ENCODE results near the gene OR4C16.

OR4C16 gene, protein sequence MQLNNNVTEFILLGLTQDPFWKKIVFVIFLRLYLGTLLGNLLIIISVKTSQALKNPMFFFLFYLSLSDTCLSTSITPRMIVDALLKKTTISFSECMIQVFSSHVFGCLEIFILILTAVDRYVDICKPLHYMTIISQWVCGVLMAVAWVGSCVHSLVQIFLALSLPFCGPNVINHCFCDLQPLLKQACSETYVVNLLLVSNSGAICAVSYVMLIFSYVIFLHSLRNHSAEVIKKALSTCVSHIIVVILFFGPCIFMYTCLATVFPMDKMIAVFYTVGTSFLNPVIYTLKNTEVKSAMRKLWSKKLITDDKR

DNA sequence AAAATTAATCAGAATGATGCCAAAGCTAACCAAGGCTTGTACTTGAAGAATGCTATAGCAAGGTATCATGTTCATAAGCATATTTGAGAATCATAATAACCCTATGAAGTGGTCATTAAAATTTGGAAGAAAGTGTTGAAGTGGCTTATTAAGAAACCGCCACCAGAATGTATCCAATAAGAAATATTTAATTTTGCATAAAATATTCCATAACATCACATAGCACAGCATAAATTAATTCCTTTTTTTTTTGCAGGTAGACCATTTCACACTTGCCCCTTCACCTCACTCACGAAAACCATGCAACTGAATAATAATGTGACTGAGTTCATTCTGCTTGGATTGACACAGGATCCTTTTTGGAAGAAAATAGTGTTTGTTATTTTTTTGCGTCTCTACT lies at the start of gene OR4C16:
Gene OR4C16, plus strand, starts transcription at position 301 of the 400 bp plus-strand sequence. Its CDS starts 0 bp downstream, at position 301.
- DNase-seq = no peak

DNA sequence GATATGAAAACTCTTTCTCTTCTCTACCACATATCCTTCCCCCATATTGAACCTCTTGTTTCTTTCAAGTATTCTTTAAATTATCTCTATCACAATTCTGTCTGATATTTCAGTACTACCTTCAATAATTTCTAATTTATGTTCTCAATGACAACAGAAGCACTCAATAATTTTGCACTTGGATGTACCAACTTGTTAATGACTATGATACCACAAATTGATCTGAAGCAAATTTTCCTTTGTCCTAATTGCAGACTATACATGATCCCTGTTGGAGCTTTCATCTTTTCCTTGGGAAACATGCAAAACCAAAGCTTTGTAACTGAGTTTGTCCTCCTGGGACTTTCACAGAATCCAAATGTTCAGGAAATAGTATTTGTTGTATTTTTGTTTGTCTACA lies 17.8 kb upstream of the OR4C16 start, which contains the start of gene OR4C15:
Gene OR4C15, plus strand, starts transcription at position 301 of the 400 bp plus-strand sequence. Its CDS starts 0 bp downstream, at position 301.
- DNase-seq = no peak

DNA sequence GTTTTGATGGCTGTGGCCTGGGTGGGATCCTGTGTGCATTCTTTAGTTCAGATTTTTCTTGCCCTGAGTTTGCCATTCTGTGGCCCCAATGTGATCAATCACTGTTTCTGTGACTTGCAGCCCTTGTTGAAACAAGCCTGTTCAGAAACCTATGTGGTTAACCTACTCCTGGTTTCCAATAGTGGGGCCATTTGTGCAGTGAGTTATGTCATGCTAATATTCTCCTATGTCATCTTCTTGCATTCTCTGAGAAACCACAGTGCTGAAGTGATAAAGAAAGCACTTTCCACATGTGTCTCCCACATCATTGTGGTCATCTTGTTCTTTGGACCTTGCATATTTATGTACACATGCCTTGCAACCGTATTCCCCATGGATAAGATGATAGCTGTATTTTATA lies 620 bp downstream of the OR4C16 start:
- DNase-seq = no peak

DNA sequence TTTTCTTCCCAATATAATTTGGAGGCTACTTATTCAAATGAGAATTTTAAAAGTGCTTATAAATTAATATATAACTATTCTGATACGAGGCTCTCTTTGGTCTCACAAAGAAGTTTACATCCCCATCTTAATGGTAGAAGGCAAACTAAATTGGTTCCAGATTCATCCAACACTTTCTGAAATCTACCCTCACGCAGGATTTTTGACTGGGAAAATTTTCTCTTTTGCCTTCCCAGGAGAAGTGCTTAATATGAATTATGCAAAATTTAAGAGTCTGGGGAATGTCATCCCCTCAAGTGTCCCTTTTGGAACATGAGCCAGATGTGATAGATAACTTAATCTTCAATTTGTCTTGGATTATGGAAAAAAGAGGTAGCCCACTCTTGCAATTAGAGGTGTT lies 35.6 kb downstream of the OR4C16 start, which contains the start of gene OR4C11:
Gene OR4C11, minus strand, starts transcription at position 101 of the 400 bp plus-strand sequence. CDS start 3,272 bp downstream, outside the sequence.
- DNase-seq = no peak
